Activated CD4-positive, alpha-beta T cell treated with anti-CD3 and anti-CD28 coated beads, Interleukin-10, Interleukin-2, amounts not matched to agents 100 ng/mL and 50 ng/mL, durations not matched to agents 16 hours and 8 hours (primary cell): ENCODE results near the gene PCNX1.
"Not testable (repeated sequence)": the region's sequence is repeated elsewhere in the genome, so short reads cannot be mapped to it uniquely, and the experiment has no call there.

Source experiments
- DNase-seq: peaks from one replicate; pipeline ENCODE4 v3.0.0-alpha.2; 2020

The PCNX1 gene

DNA sequence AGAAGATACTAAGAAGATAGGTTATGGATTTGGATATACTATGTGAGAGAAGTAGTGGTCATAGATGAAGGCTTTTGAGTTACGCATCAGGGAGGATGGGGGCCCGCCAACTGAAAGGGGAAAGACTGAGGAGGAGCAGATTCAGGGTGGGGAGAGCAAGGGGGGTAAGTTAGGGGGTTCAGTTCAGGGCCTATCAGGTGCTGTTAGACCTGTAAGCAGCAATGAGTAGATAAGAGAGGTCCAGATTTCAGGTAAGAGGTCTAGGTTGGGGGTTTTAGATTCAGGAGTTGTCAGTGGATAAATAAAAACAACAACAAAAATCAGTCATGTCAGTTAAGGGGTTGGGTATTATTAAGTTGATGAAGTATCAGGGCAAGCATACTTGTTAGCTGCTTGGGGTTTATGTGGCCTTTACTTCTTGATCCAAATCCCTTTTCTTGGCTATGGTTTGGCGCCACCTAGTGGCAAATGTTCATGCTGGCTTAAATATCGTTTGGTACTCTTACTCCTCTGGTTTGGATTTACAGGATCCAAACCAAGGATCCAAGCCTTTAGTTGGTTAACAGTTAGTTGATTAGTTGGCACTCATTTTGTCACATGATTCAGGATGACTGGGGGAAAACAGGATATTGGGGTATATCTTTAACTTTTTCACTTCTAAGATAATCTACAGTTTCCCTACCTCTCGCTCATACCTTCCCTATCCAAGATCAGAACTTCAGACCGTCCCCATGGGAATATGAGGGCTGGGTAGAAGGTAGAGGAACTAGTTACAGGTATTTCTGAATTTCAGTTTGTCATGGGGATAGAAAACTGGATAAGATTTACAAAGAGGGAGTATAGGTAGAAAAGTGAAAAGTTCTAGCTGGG lies 65.1 kb downstream of the PCNX1 start:
- peak; percentile 84 for DNase-seq

DNA sequence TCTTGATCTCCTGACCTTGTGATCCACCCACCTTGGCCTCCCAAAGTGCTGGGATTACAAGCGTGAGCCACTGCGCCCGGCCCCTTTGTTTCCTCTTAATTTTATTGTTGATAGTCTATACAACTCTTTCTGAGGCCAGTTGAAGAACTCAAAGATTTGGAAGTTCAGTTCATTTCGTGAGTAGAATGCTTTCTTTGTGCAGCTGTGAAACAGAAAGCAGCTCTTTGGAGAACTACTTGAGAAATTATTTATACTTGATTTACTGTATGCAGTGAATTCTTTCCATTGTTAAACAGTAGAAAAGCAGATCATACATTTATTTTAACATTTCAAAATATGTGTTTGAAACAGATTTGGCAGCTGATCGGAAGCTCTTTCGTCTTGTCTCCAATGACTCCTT lies 69.3 kb downstream of the PCNX1 start:
- DNase-seq: no peak

DNA sequence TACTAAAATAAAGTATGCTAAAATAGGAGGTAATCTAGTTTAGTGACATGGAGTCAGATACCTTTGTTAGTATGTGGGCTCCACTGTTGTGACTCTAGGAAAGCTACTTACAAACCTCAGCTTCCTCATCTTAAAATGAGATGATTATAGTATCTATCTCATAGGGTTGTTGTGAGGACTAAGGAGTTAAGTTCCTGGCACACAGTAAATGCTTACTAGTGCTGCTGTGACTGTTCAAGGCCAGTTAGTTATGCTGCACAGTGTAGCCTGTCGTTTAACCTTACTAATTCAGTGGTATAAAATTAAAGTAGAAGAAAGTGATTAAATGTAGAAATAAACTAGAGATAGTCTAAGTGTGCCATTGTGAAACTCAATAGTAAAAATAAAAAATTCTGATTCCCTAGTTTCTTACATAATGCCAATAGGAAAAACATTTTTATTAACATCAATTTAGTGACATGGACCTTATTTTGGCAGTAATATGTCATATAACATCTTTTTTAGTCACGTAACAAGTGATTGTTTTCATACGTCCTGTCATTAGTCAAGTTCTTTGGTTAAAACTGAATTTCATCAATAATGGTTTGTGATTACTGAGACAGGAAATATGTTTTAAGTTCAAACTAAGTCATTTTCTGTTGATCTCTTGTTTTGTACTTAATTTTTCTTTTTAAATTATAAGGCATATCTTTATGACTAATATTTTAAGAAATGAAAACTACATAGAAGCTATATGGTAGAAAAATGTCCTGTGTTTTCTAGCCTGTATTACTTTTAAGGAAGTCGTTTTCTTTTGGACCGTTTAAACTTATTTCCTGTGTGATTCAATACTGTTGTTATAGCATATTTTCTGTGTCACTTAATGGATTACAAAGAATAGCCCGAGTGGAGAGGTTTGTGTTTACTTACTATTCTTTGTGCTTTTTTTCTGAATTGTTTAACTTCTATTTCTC lies 74.0 kb downstream of the PCNX1 start:
- peak; percentile 50 for DNase-seq

DNA sequence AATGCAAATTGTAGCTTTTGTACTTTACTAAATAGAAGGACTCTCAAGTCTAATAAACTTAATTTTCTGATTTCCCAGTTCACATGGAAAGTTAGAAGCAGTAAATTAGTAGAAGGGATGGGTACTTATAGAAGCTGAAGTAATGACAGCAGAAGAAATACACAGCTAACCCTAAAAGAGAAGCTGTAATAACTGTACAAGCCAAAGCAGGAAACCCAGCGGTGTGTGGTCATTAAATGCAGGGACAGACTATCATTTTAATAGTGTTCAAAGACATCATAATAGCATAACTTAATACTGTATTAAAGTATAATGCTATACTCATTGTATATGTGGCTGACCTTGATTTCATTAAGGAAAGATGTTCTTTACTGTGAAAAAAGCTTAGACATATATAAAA lies 74.9 kb downstream of the PCNX1 start:
- DNase-seq: peak; percentile 38

GRCh38 chr14:70987041-70987440 lies 79.8 kb downstream of the PCNX1 start:
- DNase-seq: no peak

- peak; percentile 36 for DNase-seq
Observed at GRCh38 chr14:70988452-70988851, 81.2 kb downstream of the PCNX1 start.

DNA sequence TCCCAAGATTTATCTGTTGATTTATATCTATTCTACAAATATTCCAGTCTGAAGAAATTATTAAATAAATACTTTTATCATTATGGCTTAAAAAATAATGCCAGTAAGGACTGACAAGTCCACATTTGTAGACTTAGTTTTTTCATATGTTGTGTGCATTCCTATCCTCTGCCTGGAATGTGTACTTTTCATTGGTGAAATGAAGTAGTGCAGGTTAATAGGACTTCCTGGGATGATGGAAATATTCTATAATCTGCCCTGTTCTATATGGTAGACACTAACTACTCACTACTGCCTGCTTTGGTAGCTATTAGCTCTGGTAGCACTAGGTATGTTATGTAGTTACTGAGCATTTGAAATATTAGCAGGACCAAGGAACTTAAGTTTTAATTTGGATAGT lies 86.7 kb downstream of the PCNX1 start:
- no peak for DNase-seq

- DNase-seq: no peak
Observed at GRCh38 chr14:70995211-70995610, 88.0 kb downstream of the PCNX1 start.

GRCh38 chr14:70995671-70996070 lies 88.4 kb downstream of the PCNX1 start:
- DNase-seq: no peak

- DNase-seq: peak; percentile 67
Observed at GRCh38 chr14:70999117-70999516, 91.9 kb downstream of the PCNX1 start.

GRCh38 chr14:71000091-71000490 lies 92.8 kb downstream of the PCNX1 start:
- DNase-seq: no peak

- DNase-seq: no peak
Observed at GRCh38 chr14:71001742-71002141, 94.5 kb downstream of the PCNX1 start.

GRCh38 chr14:71003156-71003555 lies 95.9 kb downstream of the PCNX1 start:
- no peak for DNase-seq

DNA sequence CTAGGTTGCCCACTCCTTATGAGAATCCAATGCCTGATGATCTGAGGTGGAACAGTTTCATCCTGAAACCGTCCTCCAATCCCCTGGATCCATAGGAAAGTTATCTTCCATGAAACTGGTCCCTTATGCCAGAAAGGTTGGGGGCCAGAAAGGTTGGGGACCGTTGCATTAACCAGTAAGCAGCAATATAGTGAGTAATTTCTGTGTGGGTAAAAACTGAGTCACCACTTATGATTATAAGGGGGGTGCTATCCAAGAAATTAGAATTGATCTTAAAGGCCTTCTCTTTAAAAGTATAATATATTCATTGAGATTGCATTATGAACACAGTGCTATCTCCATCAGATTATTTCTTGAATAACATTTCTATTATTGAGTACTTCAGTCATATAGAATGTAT lies 97.2 kb downstream of the PCNX1 start:
- no peak for DNase-seq

GRCh38 chr14:71005076-71005475 lies 97.8 kb downstream of the PCNX1 start:
- no peak for DNase-seq

DNA sequence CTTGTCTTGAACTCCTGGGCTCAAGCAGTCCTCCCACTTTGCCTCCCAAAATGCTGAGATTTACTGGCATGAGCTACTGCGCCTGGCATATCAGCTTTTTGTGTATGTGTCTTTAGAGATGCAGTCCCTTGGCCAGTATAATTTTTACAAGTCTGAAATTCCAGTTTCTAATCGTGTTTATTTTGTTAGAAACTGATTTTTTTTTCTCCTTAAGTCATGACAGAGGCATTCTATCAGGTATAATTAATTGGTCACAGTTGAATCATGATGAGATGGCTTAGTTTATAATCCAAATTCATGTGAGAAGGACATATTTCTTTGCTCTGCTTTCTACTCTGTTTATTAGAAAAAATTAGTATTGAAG lies 98.9 kb downstream of the PCNX1 start:
- no peak for DNase-seq

GRCh38 chr14:71011479-71011878 lies 104.2 kb downstream of the PCNX1 start:
- DNase-seq: no peak

- no peak for DNase-seq
Observed at GRCh38 chr14:71012888-71013287, 105.6 kb downstream of the PCNX1 start.

DNA sequence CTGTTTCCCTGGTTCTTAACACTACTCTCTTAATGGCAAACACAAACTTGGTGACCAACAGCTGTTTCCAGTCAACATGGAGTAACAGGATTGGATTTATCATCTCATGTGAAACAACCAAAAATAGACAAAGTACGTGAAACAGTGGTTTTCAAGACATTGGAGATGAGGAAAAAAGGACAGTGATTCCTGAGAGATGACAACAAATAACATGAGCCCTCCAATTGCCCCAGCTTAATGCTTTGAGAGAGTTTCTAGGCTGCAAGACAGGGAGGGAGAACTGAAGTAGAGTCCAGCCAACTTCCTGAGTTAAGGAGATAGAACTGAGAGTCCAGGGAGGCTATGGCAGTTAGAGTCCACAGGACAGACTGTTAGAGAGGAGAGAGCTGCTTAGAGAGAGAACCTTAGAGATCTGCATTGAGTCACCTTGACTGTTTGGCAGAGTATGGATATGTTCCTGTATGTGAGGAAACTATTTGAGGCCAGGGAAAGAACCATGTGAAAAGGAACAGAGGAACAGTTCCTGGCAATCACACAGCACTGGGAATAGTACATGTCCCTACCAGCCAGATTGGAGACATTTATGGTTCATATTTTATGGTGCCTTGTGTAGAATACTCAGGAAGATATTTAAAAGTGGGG lies 106.4 kb downstream of the PCNX1 start:
- no peak for DNase-seq

DNA sequence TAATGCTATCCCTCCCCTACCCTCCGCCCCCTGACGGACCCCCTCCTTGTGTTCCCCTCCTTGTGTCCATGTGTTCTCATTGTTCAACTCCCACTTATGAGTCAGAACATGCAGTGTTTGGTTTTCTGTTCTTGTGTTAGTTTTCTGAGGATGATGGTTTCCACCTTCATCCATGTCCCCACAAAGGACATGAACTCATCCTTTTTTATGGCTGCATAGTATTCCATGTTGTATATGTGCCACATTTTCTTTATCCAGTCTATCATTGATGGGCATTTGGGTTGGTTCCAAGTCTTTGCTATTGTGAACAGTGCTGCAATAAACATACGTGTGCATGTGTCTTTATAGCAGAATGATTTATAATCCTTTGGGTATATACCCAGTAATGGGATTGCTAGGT lies 112.7 kb downstream of the PCNX1 start:
- not testable (repeated sequence) for DNase-seq

GRCh38 chr14:71021347-71022011 lies 114.2 kb downstream of the PCNX1 start:
- DNase-seq: peak; percentile 43

DNA sequence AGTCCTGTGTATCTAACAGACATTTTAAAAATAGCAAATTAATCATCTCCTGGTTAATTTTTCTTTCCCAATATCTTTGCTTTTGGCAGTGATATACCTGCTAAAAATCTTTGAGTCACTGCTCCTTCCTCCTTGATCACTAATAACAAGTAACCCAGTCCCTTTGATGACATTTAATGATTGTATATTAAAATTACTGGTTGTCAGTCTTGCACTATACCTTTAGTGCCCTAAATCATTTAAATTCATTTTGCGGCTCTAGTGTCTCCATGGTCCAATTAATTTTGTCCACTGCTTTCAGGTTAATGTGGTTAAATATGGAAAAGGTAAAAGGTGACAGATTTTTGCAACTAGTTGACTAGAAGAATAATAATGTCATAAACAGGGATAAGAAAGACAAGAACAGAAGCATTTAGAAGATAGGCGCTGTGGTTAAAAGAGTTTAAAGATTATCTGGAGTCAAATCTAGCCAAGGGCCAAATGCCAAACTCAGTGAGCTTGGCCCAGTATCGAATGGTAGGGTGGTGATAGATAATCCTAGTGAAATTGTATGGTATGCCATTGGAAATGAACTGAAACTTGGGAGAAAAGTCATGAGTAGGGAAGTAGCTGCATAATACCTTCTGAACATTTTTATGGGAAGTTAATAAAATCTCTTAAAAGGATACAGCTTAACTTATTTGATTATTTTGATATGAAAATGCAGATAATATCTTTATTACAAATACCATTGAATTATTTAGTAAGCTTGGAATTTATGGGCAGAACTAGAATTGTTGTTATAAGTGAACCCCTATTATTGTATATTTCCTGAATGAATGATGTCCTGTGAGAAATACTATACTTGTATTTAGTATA lies 115.0 kb downstream of the PCNX1 start:
- DNase-seq: no peak
